Measurements from ENCODE around the gene ZFYVE21. TPM values are rescaled to one million over a fixed set of nuclear protein-coding genes. Genes with fewer than 3 reads are reported as not detected.
A peak's percentile ranks its signal among the peaks of the same experiment; 100 is the strongest.

The ZFYVE21 gene
- total RNA-seq, 2 experiments from 2014 or later, result 18.0 to 22.5 TPM

DNA sequence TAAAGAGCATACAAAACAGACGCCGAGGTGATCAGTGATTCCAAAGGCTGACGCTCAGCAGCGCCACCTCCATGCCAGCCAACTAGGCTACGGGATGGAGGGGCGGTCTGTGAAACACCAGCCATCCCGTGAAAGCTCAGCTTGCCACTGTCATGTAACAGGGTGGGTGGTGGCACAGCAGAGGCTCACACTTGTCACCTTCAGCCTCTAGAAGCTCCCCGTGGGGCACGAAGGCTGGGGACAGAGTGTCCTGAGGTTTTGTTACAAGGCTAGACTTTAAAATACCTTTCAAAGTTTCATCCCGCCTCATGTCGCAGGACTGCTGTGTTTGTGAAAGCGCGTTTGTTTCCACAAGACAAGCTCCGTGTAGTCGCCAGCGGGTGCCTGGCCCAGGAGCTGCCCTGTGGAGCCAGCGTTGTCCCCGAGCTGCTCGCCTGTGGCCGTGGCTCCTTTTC, 21.0 kb upstream of the ZFYVE21 start:
- BruUV-seq (replicated peaks), result no TSS peak
- H3K4me1 ChIP-seq (ENCODE audit: insufficient read depth, low read length, poor library complexity, severe bottlenecking), result peaks cover 97% of the 10 kb centered on the region

DNA sequence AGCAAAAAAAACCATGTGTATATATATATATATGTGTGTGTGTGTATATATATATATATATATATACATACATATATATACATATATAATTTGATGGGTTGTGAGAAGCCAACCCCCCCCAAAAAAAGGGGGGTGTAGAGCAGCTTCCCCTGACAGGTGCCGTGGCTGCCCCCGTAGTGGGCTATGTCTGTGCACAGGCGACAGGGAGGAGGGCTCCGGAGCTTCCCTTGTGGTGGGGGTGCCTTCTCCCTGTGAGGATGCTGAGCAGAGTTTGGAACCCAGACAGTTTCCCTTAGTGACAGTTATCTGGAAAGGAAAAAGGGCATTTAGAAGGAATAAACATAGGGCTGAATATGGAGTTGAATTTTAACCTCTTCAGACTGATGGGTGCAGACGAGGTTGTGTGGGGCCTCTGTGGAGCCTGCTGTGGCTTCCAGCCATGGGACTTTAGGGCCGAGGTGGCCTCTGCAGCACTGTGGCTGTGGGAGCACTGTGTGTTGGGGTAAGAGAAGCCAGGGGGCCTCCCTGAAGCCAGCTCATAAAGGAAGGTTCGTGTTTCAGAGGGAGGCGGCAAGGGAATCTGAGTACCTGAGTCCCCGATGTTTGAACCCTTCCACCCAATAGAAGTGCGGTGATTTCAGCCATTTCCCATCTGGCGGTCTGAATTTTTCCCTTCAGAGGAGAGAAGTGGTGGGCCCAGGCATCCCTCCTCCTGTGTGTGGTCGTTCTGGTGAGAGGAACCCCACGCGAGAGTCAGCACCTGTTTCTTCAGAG, 20.1 kb upstream of the ZFYVE21 start:
- ChIA-PET POLR2A (interaction anchor here (0.6 kb wide), 1 partner anchor 37 kb away, joined by 3 read pairs; no protein-coding TSS in a partner anchor), CTCF (ENCODE audit: unreplicated experiment) (no interaction called here)
- Histone ChIP-seq H2AFZ (ENCODE audit: low read length) (no peak overlapping the region), H3K9me3 (ENCODE audit: low read length) (no peaks in the 10 kb centered on the region), H3K27ac (ENCODE audit: low read depth, low read length, poor library complexity, severe bottlenecking) (peak overlapping the region; percentile 76), H3K4me3 (ENCODE audit: low read depth, low read length, poor library complexity, severe bottlenecking) (peak overlapping the region; percentile 48), H3K9me2 (ENCODE audit: insufficient read depth, low read length) (no peaks in the 10 kb centered on the region), H4K20me1 (ENCODE audit: insufficient read depth, low read length) (no peaks in the 10 kb centered on the region), H3K4me1 (ENCODE audit: insufficient read depth, low read length, poor library complexity, severe bottlenecking) (peaks cover 97% of the 10 kb centered on the region), H3K36me3 (ENCODE audit: insufficient read depth, low read length) (peaks cover 74% of the 10 kb centered on the region), H3K4me2 (ENCODE audit: low read length) (peak overlapping the region; percentile 66), H3K79me2 (ENCODE audit: insufficient read depth, low read depth, low read length) (no peaks in the 10 kb centered on the region; the same call in 1 of the 2 replicates)
- intact Hi-C loops (cut with micrococcal nuclease; ENCODE audit: unreplicated experiment), result no loop called here
- no peak for DNase-seq (ENCODE audit: low spot score)
- TF ChIP-seq, protein P1, sequence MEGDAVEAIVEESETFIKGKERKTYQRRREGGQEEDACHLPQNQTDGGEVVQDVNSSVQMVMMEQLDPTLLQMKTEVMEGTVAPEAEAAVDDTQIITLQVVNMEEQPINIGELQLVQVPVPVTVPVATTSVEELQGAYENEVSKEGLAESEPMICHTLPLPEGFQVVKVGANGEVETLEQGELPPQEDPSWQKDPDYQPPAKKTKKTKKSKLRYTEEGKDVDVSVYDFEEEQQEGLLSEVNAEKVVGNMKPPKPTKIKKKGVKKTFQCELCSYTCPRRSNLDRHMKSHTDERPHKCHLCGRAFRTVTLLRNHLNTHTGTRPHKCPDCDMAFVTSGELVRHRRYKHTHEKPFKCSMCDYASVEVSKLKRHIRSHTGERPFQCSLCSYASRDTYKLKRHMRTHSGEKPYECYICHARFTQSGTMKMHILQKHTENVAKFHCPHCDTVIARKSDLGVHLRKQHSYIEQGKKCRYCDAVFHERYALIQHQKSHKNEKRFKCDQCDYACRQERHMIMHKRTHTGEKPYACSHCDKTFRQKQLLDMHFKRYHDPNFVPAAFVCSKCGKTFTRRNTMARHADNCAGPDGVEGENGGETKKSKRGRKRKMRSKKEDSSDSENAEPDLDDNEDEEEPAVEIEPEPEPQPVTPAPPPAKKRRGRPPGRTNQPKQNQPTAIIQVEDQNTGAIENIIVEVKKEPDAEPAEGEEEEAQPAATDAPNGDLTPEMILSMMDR (conservative IDR thresholded peaks at IDR 0.05; ENCODE audit: low read length), result no peak
- TF ChIP-seq EZH2phosphoT487 (IDR thresholded peaks at IDR 0.05; ENCODE audit: borderline replicate concordance, low read depth, low read length), result no peak
- BruUV-seq (replicated peaks), result no TSS peak

More for the DNA sequence above, 21.0 kb upstream of the ZFYVE21 start:
- Histone ChIP-seq H3K9me3 (ENCODE audit: low read length) (no peaks in the 10 kb centered on the region), H4K20me1 (ENCODE audit: insufficient read depth, low read length) (no peaks in the 10 kb centered on the region), H3K9me2 (ENCODE audit: insufficient read depth, low read length) (no peaks in the 10 kb centered on the region), H3K36me3 (ENCODE audit: insufficient read depth, low read length) (peaks cover 65% of the 10 kb centered on the region), H3K27ac (ENCODE audit: low read depth, low read length, poor library complexity, severe bottlenecking) (peak overlapping the region; percentile 8), H3K4me3 (ENCODE audit: low read depth, low read length, poor library complexity, severe bottlenecking) (no peak overlapping the region), H2AFZ (ENCODE audit: low read length) (no peak overlapping the region), H3K79me2 (ENCODE audit: insufficient read depth, low read depth, low read length) (peaks cover 4% of the 10 kb centered on the region; the same call in 1 of the 2 replicates), H3K4me2 (ENCODE audit: low read length) (peak overlapping the region; percentile 19; the same call in 1 of the 2 replicates)
- CTCF ChIA-PET (ENCODE audit: unreplicated experiment), result no interaction called here
- intact Hi-C loops (cut with micrococcal nuclease; ENCODE audit: unreplicated experiment), result no loop called here
- POLR2A ChIA-PET, result interaction anchor here (0.6 kb wide), 1 partner anchor 77 kb away, joined by 3 read pairs; no protein-coding TSS in a partner anchor
- DNase-seq (ENCODE audit: low spot score), result no peak
- no peak for TF ChIP-seq EZH2phosphoT487 (IDR thresholded peaks at IDR 0.05; ENCODE audit: borderline replicate concordance, low read depth, low read length)
- TF ChIP-seq, protein P1 (conservative IDR thresholded peaks at IDR 0.05; ENCODE audit: low read length), result peak; percentile 52

DNA sequence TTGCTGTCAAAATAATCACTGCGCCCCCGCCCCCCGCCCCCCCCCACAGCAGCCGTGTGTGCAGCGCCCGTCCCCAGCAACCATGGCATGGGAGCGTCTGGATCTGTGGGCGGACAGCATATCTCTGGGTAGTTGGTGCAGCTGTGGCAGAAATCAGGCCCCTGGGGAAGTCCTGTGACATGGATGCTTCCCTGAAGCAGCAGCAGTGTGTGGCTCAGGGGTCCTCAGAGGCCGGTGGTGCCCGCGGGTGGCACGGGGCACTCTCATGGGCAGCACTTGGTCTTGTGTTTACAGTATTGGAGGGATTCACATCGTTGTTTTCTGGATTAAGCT, 19.6 kb upstream of the ZFYVE21 start:
- no TSS peak for BruUV-seq (replicated peaks)
- no peak overlapping the region for H2AFZ ChIP-seq (ENCODE audit: low read length)
- ChIA-PET POLR2A (interaction anchor here (0.6 to 0.9 kb wide), 2 partner anchors 38 to 67 kb away, joined by 3 read pairs; partner anchors contain the start of gene KLC1), CTCF (ENCODE audit: unreplicated experiment) (no interaction called here)
- H3K4me3 ChIP-seq (ENCODE audit: low read depth, low read length, poor library complexity, severe bottlenecking), result no peak overlapping the region
- peak; percentile 48 for DNase-seq (ENCODE audit: low spot score)
- H3K9me2 ChIP-seq (ENCODE audit: insufficient read depth, low read length), result no peaks in the 10 kb centered on the region
- no peaks in the 10 kb centered on the region; the same call in 1 of the 2 replicates for H3K79me2 ChIP-seq (ENCODE audit: insufficient read depth, low read depth, low read length)
- peak overlapping the region; percentile 66 for H3K4me2 ChIP-seq (ENCODE audit: low read length)
- H3K4me1 ChIP-seq (ENCODE audit: insufficient read depth, low read length, poor library complexity, severe bottlenecking), result peaks cover 94% of the 10 kb centered on the region
- H3K36me3 ChIP-seq (ENCODE audit: insufficient read depth, low read length), result peaks cover 80% of the 10 kb centered on the region
- intact Hi-C loops (cut with micrococcal nuclease; ENCODE audit: unreplicated experiment), result no loop called here
- H3K27ac ChIP-seq (ENCODE audit: low read depth, low read length, poor library complexity, severe bottlenecking), result peak overlapping the region; percentile 76
- H3K9me3 ChIP-seq (ENCODE audit: low read length), result no peaks in the 10 kb centered on the region
- TF ChIP-seq, protein P1 (conservative IDR thresholded peaks at IDR 0.05; ENCODE audit: low read length), result no peak
- TF ChIP-seq EZH2phosphoT487 (IDR thresholded peaks at IDR 0.05; ENCODE audit: borderline replicate concordance, low read depth, low read length), result no peak
- H4K20me1 ChIP-seq (ENCODE audit: insufficient read depth, low read length), result no peaks in the 10 kb centered on the region
